Inferior parietal cortex (tissue), 1 donor: Measurements from ENCODE around the gene S100A2.
"Not testable (repeated sequence)": the region's sequence is repeated elsewhere in the genome, so short reads cannot be mapped to it uniquely, and the experiment has no call there.

Source experiments
- DNase-seq: peaks from one replicate; pipeline ENCODE4 v3.0.0-alpha.2; 2016; ENCODE audit errors: extremely low spot score

Gene S100A2

DNA sequence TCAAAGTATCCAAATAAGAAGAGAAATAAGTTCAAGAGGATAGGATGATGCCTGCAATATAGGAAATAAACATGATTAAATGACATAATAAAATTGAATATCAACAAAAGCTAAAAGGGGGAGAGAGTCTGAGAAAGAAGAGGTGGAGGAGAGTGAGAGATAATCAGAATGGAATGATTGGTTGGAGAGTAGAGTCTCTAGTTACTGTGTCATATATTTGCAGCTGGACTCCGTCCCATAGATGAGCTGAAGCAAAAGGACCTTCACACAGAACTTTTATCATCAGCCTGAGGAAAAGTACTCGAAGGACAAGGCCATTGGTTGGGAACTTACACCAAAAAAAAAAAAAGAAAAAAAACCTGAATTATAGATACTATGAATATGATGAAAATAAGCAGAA is 22.8 kb upstream of the S100A2 start:
- no peak for DNase-seq

GRCh38 chr1:153588033-153588432 is 22.4 kb upstream of the S100A2 start:
- DNase-seq, result not testable (repeated sequence)

DNA sequence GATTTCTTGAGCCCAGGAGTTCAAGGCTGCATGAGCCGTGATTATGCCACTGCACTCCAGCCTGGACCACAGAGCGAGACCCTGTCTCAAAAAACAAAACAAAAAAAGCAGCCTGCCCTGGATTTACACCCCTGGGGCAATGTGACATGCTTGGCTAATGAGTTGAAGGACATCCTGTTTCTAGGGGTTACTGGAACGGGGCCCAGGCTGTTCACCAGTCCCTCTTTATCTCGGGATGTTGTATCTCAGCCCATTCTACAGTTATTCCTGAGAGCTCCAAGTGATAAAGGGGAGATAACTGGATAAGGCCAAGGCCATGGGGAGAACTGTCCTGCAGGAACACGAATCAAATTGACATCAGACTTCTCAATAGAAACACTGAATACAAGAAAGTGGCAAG is 21.7 kb upstream of the S100A2 start:
- DNase-seq, result no peak

GRCh38 chr1:153586347-153586746 is 20.7 kb upstream of the S100A2 start:
- no peak for DNase-seq

- no peak for DNase-seq
Measured at GRCh38 chr1:153585006-153585405, 19.4 kb upstream of the S100A2 start.

DNA sequence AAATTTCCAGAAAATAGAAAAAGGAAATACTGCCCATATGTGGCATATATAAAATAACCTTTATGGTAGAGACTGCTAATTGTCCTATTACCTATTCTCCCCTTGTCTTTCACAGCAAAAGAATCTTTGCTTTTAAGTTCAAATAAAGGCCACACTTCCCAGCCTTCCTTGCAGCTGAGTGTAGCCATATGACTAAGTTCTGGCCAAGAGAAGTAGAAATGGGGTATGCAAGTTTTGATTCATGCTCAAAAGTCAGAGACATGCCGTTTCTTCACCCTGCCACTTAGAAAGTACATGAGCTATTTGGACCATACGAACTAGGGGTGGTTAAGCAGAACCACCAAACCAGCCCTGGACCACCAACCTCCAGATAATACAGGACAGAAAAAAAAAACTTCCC is 18.3 kb upstream of the S100A2 start:
- no peak for DNase-seq

- DNase-seq, result not testable (repeated sequence)
Measured at GRCh38 chr1:153583514-153583913, 17.9 kb upstream of the S100A2 start.

DNA sequence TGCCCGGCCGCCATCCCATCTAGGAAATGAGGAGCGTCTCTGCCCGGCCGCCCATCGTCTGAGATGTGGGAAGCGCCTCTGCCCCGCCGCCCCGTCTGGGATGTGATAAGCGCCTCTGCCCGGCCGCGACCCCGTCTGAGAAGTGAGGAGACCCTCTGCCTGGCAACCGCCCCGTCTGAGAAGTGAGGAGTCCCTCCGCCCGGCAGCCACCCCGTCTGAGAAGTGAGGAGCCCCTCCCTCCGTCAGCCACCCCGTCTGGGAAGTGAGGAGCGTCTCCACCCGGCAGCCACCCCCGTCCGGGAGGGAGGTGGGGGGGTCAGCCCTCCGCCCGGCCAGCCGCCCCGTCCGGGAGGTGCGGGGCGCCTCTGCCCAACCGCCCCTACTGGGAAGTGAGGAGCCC is 17.2 kb upstream of the S100A2 start:
- not testable (repeated sequence) for DNase-seq

DNA sequence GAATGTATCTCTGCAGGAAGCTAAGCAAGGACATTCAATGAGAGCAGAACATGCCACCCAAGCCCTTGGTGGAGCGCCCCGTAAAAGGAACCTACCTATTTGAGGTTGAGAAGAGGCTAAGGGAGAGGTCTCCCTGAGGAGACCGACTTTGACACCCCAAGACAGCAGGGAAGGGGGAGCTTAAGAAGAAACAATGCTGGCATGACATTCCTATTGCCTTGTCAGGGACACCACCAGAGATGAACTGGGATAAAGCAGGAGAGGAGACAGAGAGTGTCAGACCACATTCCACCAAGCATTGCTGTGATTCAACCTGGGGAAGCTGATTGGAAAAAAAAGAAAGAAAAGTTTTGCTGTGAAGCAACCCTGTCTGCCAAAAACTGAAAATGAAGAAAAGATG is 13.3 kb upstream of the S100A2 start:
- no peak for DNase-seq

DNA sequence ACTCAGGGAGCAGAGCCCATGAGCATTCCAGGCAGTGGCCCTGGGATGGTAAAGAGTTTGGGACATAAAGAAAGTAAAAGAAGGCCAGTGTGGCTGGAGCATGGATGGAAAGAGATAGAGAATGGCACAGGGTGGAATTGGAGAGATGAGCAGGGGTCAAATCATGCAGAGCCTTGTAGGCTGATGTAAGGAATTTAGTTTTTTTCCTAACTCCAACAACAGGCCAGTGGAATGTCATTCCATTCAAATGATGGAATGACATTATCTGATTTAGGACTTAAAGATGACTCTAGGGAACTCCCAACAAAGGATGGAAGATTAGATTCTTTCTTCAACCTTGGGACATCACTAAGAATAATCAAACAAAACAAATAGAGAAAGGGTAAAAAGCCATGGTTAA is 12.8 kb upstream of the S100A2 start:
- DNase-seq, result no peak

DNA sequence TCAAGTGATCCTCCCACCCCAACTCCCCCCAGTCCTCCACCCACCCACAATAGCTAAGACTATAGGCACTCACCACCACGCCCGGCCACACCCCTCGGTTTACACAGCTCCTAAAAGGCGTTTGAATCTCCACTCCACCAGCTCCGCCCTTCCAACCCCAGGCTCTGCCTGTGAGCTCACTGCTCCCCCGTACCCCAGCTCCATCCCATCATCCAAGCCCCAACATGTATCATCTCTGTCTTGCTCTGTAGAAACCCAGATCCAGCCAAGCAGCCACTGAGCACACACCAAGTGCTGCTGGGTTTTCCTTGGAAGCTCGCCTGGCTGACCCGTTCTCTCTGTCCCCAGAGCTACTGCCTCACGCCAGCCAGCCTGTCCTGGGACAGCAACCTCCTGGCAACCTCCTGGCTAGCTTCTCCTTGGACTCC is 12.0 kb upstream of the S100A2 start:
- no peak for DNase-seq

DNA sequence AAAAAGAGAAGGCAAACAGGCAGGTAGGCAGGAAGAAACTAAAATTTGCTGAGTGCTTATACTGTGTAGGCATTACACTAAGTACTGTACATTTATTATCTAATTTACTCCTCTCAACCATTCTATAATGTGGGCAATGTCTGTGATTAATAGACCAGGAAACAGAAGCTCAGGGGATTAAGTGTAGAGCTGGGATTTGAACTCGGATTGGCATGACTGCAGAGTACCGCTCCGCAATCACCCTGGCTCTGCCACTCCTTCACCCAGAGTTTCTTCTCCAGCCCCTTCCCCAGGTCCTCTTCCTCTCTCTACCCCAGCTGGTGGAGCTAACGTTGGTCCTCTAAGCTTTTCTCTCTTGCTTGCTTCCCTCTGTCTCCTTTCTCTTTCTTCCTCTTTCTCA is 11.5 kb upstream of the S100A2 start:
- no peak for DNase-seq

- not testable (repeated sequence) for DNase-seq
Measured at GRCh38 chr1:153575497-153575896, 9.9 kb upstream of the S100A2 start.

DNA sequence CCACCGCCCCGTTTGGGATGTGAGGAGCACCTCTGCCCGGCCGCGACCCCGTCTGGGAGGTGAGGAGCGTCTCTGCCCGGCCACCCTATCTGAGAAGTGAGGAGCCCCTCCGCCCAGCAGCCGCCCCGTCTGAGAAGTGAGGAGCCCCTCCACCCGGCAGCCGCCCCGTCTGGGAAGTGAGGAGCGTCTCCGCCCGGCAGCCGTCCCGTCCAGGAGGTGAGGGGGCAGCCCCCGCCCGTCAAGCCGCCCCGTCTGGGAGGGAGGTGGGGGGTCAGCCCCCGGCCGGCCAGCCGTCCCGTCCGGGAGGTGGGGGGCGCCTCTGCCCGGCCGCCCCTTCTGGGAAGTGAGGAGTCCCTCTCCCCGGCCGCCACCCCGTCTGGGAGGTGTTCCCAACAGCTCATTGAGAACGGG is 9.4 kb upstream of the S100A2 start:
- DNase-seq, result not testable (repeated sequence)

DNA sequence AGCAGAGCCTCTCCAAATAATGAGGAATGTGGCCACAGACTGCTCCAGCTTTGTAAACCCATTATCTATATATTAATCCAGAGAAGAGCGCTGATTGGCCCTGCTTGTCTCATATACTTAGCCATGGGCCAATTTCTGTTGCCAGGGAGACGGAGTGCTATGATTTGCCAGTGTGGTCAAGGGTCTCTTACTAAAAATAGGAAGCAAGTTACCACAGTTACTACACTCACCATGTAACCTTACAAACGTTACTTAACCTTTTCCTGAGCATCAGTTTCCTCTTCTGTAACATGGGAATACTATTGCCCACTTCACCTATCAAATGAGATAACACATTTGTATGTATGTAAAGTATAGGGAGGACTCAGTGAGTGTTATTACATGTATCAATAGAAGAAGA is 7.7 kb upstream of the S100A2 start:
- DNase-seq, result no peak

GRCh38 chr1:153572569-153573015 is 6.9 kb upstream of the S100A2 start:
- DNase-seq, result peak; percentile 79

DNA sequence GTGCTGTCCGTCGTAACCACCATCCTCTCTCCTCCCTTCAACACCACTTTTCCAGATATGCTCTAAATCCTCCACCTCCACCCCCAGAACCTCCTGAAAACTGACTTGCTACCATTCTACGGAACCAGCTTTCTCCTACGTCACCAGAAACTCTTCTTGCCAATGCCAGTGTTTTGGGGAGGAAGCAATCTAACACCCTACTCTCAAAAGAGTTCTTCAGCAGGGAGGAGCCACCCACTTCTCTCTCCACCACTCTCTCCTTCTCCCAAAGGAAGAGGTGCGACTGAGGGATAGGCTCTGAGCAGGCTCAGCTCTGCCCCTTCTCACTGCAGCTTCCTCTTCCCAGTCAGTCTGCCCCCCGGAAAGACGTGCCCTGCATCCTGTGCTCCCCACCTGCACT is 6.1 kb upstream of the S100A2 start:
- DNase-seq, result peak; percentile 15

- no peak for DNase-seq
Measured at GRCh38 chr1:153570874-153571273, 5.2 kb upstream of the S100A2 start.

DNA sequence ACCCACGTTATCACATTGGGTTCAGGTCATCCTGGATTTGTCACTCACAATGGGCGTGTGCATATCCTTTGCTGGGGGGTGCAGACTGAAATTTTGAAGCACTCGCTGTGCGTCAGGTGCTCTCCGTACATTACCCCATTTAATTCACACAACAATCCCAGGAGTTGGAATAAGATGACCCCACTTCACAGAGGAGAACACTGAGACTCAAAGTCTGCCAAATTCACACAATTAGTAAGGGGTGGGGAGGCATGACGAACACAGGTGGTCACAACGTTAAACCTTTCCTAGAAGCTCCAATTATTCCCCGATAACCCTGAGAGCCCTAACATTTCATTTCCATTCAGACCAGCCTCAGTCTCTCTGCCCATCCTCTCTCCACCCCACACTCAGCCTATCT is 3.8 kb upstream of the S100A2 start:
- DNase-seq, result no peak

GRCh38 chr1:153568367-153569099 is 2.9 kb upstream of the S100A2 start:
- DNase-seq, result peak; percentile 88

- no peak for DNase-seq
Measured at GRCh38 chr1:153567621-153568366, 2.1 kb upstream of the S100A2 start.

DNA sequence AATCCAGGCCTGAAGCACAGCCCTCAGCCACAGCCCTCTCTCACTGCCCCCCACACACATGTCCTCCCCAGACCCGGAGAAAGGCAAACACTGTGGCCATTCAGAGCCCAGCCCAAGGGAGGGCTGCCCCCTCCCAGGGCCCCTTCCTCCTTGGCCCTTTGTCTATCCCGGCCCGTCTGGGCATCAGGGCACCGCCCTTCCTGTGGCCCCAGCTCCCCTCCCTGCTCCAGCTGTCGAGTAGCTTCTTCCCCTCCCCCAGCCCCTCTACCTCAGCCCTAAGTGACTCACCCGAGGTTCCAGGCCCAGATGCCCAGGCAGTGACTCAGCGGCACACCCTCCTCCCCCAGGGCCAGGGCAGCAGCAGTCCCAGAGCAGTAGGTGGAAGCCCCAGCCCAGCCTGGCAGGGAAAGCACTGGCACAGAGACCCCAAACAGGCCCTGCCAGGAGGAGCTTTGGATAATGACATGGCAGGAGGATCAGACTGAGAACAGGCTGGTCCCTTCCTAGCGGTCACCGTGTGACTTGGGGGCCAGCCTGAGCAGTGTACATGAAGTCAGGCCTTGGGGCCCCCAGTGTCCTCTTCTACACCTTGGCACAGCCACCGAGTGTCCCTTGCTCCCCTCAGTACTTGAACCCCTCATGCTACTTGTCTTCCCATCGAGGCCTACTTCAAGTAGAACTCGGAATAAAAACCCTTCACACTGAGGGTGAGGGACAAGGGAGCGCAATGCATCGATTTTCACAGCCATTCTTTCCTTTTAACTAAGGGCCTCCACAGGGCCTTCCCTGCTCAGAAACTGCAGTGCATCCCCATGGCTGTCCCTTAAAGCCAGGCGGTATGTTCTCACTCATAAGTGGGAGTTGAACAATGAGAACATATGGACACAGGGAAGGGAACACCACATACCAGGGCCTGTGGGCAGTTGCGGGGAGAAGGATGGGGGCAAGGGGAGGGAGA is 1.0 kb upstream of the S100A2 start:
- no peak for DNase-seq
